Immature natural killer cell (primary cell): ENCODE results near the gene VSIG1. TPM values are rescaled to one million over a fixed set of nuclear protein-coding genes. Genes with fewer than 3 reads are reported as not detected.
A peak's percentile ranks its signal among the peaks of the same experiment; 100 is the strongest.

Experiments
- DNase-seq, 3 donors: peaks; one replicate each; pipeline ENCODE4 v3.0.0; 2022; ENCODE audit warnings: mixed read lengths in 1 of 3
- H3K27ac Mint-ChIP-seq, 6 donors: one replicate each; pipeline ENCODE4 v1.8.0; 2020; ENCODE audit warnings: mixed read lengths in 6 of 6, mild to moderate bottlenecking in 5 of 6, inconsistent platforms in 4 of 6, moderate library complexity in 3 of 6
- H3K27me3 Mint-ChIP-seq, 3 donors: one replicate each; pipeline ENCODE4 v1.8.0; 2020 to 2021; ENCODE audit warnings: low read depth in 3 of 3, mild to moderate bottlenecking in 3 of 3, mixed read lengths in 3 of 3, moderate library complexity in 3 of 3, inconsistent platforms in 1 of 3
- H3K36me3 Mint-ChIP-seq, 3 donors: one replicate each; pipeline ENCODE4 v1.8.0; 2020; ENCODE audit warnings: mixed read lengths in 3 of 3, inconsistent platforms in 2 of 3, mild to moderate bottlenecking in 2 of 3
- H3K4me1 Mint-ChIP-seq, 2 donors: one replicate each; pipeline ENCODE4 v1.8.0; 2020; ENCODE audit warnings: inconsistent platforms in 2 of 2, mild to moderate bottlenecking in 2 of 2, mixed read lengths in 2 of 2, moderate library complexity in 1 of 2
- H3K4me3 Mint-ChIP-seq, 5 donors: one replicate each; pipeline ENCODE4 v1.8.0; 2020; ENCODE audit warnings: mild to moderate bottlenecking in 5 of 5, mixed read lengths in 5 of 5, inconsistent platforms in 3 of 5, moderate library complexity in 3 of 5
- H3K9me3 Mint-ChIP-seq, 6 donors: one replicate each; pipeline ENCODE4 v1.8.0; 2020; ENCODE audit warnings: mild to moderate bottlenecking in 6 of 6, mixed read lengths in 6 of 6, inconsistent platforms in 4 of 6, moderate library complexity in 3 of 6
- polyA plus RNA-seq, 3 donors: library from polyadenylated mRNA; unstranded; fragments of 300-500 nt; fragmentation: Illumina TruSeq; gene quantifications; one replicate each; pipeline ENCODE4 v1.2.3, GENCODE V29; 2021

VSIG1 gene
- polyA plus RNA-seq, 3 donors from 2014 or later: 0.15 TPM; not detected in 2

GRCh38 chrX:108087792-108088191 lies 42.9 kb downstream of the VSIG1 start:
- H3K4me1 Mint-ChIP-seq: peaks cover 2 to 12% of the 10 kb centered on the region in 2 donors
- no peaks in the 10 kb centered on the region for H3K27me3 Mint-ChIP-seq
- no peak overlapping the region for H3K4me3 Mint-ChIP-seq
- H3K9me3 Mint-ChIP-seq: no peaks in the 10 kb centered on the region
- H3K27ac Mint-ChIP-seq: no peak overlapping the region
- H3K36me3 Mint-ChIP-seq: peaks cover 0 to 5% (median 3%) of the 10 kb centered on the region in 3 donors
- DNase-seq: no peak

- Mint-ChIP-seq H3K4me3 (peak overlapping the region in 1 of 5 donors; percentile 30), H3K27me3 (no peaks in the 10 kb centered on the region), H3K4me1 (peaks cover 2 to 12% of the 10 kb centered on the region in 2 donors), H3K36me3 (peaks cover 0 to 5% (median 3%) of the 10 kb centered on the region in 3 donors), H3K27ac (no peak overlapping the region), H3K9me3 (no peaks in the 10 kb centered on the region)
- no peak for DNase-seq
Measured at GRCh38 chrX:108088511-108088910, 43.6 kb downstream of the VSIG1 start.

GRCh38 chrX:108090491-108091263 lies 45.8 kb downstream of the VSIG1 start:
- H3K27ac Mint-ChIP-seq: no peak overlapping the region
- peaks cover 2 to 12% of the 10 kb centered on the region in 2 donors for H3K4me1 Mint-ChIP-seq
- no peak for DNase-seq
- H3K9me3 Mint-ChIP-seq: no peaks in the 10 kb centered on the region
- H3K27me3 Mint-ChIP-seq: no peaks in the 10 kb centered on the region
- H3K4me3 Mint-ChIP-seq: no peak overlapping the region
- no peaks in the 10 kb centered on the region for H3K36me3 Mint-ChIP-seq

- Mint-ChIP-seq H3K27ac (no peak within 1 kb of the TSS), H3K9me3 (no peaks in the 10 kb centered on the region), H3K4me1 (peaks cover 2 to 12% of the 10 kb centered on the region in 2 donors), H3K4me3 (no peak within 1 kb of the TSS), H3K36me3 (no peaks in the 10 kb centered on the region), H3K27me3 (no peaks in the 10 kb centered on the region)
- peak; percentile 83 to 87 (median 85) for DNase-seq
Measured at GRCh38 chrX:108091264-108091877, 46.5 kb downstream of the VSIG1 start, which contains the start of the genes ATG4A and PSMD10. Gene ATG4A, plus strand, starts transcription at chrX:108091778. Its CDS starts 49 bp downstream, at chrX:108091827. Gene PSMD10, minus strand, starts transcription at chrX:108091542. Its CDS starts 22 bp downstream, at chrX:108091520.

- no peak overlapping the region for H3K4me3 Mint-ChIP-seq
- DNase-seq: no peak
- no peaks in the 10 kb centered on the region for H3K36me3 Mint-ChIP-seq
- no peaks in the 10 kb centered on the region for H3K27me3 Mint-ChIP-seq
- H3K9me3 Mint-ChIP-seq: no peaks in the 10 kb centered on the region
- H3K27ac Mint-ChIP-seq: no peak overlapping the region
- H3K4me1 Mint-ChIP-seq: peaks cover 2 to 12% of the 10 kb centered on the region in 2 donors
Measured at GRCh38 chrX:108091878-108092291, 47.0 kb downstream of the VSIG1 start.

GRCh38 chrX:108097380-108097779 lies 52.5 kb downstream of the VSIG1 start:
- peaks cover 0 to under 1% of the 10 kb centered on the region in 2 donors for H3K4me1 Mint-ChIP-seq
- H3K27ac Mint-ChIP-seq: no peak overlapping the region
- peaks cover 0 to 4% (median 0%) of the 10 kb centered on the region in 3 donors for H3K36me3 Mint-ChIP-seq
- DNase-seq: no peak
- peaks cover 0 to 5% (median 0%) of the 10 kb centered on the region in 3 donors for H3K27me3 Mint-ChIP-seq
- H3K9me3 Mint-ChIP-seq: no peaks in the 10 kb centered on the region
- H3K4me3 Mint-ChIP-seq: no peak overlapping the region

- H3K27me3 Mint-ChIP-seq: peaks cover 1 to 8% (median 7%) of the 10 kb centered on the region in 3 donors
- H3K36me3 Mint-ChIP-seq: peaks cover 0 to 4% (median 0%) of the 10 kb centered on the region in 3 donors
- H3K4me1 Mint-ChIP-seq: peaks cover 0 to 6% of the 10 kb centered on the region in 2 donors
- DNase-seq: no peak
- H3K4me3 Mint-ChIP-seq: no peak overlapping the region
- peak overlapping the region in 1 of 6 donors; percentile 9 for H3K27ac Mint-ChIP-seq
- no peaks in the 10 kb centered on the region for H3K9me3 Mint-ChIP-seq
Measured at GRCh38 chrX:108105473-108105872, 60.6 kb downstream of the VSIG1 start.

- no peak overlapping the region for H3K4me3 Mint-ChIP-seq
Measured at GRCh38 chrX:108114541-108114940, 69.7 kb downstream of the VSIG1 start.

GRCh38 chrX:108117988-108118387 lies 73.1 kb downstream of the VSIG1 start:
- no peak for DNase-seq
- Mint-ChIP-seq H3K36me3 (no peaks in the 10 kb centered on the region), H3K9me3 (no peaks in the 10 kb centered on the region), H3K27me3 (peaks cover 0 to 2% (median 2%) of the 10 kb centered on the region in 3 donors), H3K4me3 (no peak overlapping the region), H3K27ac (no peak overlapping the region), H3K4me1 (no peaks in the 10 kb centered on the region)

More at GRCh38 chrX:108114541-108114940, 69.7 kb downstream of the VSIG1 start:
- Mint-ChIP-seq H3K27ac (no peak overlapping the region), H3K4me1 (no peaks in the 10 kb centered on the region), H3K27me3 (peaks cover 0 to 2% (median 0%) of the 10 kb centered on the region in 3 donors), H3K36me3 (no peaks in the 10 kb centered on the region), H3K9me3 (no peaks in the 10 kb centered on the region)
- no peak for DNase-seq

GRCh38 chrX:108121291-108121690 lies 76.4 kb downstream of the VSIG1 start:
- H3K4me3 Mint-ChIP-seq: no peak overlapping the region
- H3K27ac Mint-ChIP-seq: no peak overlapping the region
- DNase-seq: no peak
- H3K36me3 Mint-ChIP-seq: no peaks in the 10 kb centered on the region
- peaks cover 0 to 5% (median 2%) of the 10 kb centered on the region in 3 donors for H3K27me3 Mint-ChIP-seq
- no peaks in the 10 kb centered on the region for H3K4me1 Mint-ChIP-seq
- H3K9me3 Mint-ChIP-seq: no peaks in the 10 kb centered on the region

GRCh38 chrX:108122748-108123147 lies 77.9 kb downstream of the VSIG1 start:
- H3K36me3 Mint-ChIP-seq: peaks cover 0 to 5% (median 3%) of the 10 kb centered on the region in 3 donors
- H3K27ac Mint-ChIP-seq: no peak overlapping the region
- peaks cover 0 to 3% (median 2%) of the 10 kb centered on the region in 3 donors for H3K27me3 Mint-ChIP-seq
- H3K4me1 Mint-ChIP-seq: no peaks in the 10 kb centered on the region
- no peak for DNase-seq
- H3K4me3 Mint-ChIP-seq: no peak overlapping the region
- no peaks in the 10 kb centered on the region for H3K9me3 Mint-ChIP-seq

- no peak overlapping the region for H3K4me3 Mint-ChIP-seq
- H3K36me3 Mint-ChIP-seq: peaks cover 0 to 7% (median 5%) of the 10 kb centered on the region in 3 donors
- H3K4me1 Mint-ChIP-seq: no peaks in the 10 kb centered on the region
- no peak overlapping the region for H3K27ac Mint-ChIP-seq
- peaks cover 2 to 3% (median 2%) of the 10 kb centered on the region in 3 donors for H3K27me3 Mint-ChIP-seq
- no peak for DNase-seq
- no peaks in the 10 kb centered on the region for H3K9me3 Mint-ChIP-seq
Measured at GRCh38 chrX:108123591-108124366, 78.9 kb downstream of the VSIG1 start.

GRCh38 chrX:108126661-108127060 lies 81.8 kb downstream of the VSIG1 start:
- no peaks in the 10 kb centered on the region for H3K9me3 Mint-ChIP-seq
- no peak for DNase-seq
- H3K27ac Mint-ChIP-seq: no peak overlapping the region

More at GRCh38 chrX:108126661-108127060, 81.8 kb downstream of the VSIG1 start:
- H3K4me3 Mint-ChIP-seq: no peak overlapping the region
- H3K36me3 Mint-ChIP-seq: peaks cover 7 to 22% (median 13%) of the 10 kb centered on the region in 3 donors
- H3K27me3 Mint-ChIP-seq: peaks cover 0 to 3% (median 2%) of the 10 kb centered on the region in 3 donors
- no peaks in the 10 kb centered on the region for H3K4me1 Mint-ChIP-seq
